Effector memory CD8-positive, alpha-beta T cell (primary cell): ENCODE measurements around the gene TBC1D16.
"Not testable (repeated sequence)": the region's sequence is repeated elsewhere in the genome, so short reads cannot be mapped to it uniquely, and the experiment has no call there.

Experiments
- ATAC-seq: fragments of 150-1000 bp; cut with Tn5 transposase; replicated peaks from 2 replicates; pipeline ENCODE4 v1.10.0; 2021; ENCODE audit warnings: mild to moderate bottlenecking, moderate library complexity
- DNase-seq, 3 experiments: peaks; one replicate each; pipeline ENCODE4 v3.0.0; 2021
- H3K27ac Mint-ChIP-seq, 2 donors: one replicate each; pipeline ENCODE4 v1.8.0; 2022; ENCODE audit warnings: mild to moderate bottlenecking in 2 of 2, mixed read lengths in 2 of 2, moderate library complexity in 2 of 2
- H3K27me3 Mint-ChIP-seq, 2 donors: one replicate each; pipeline ENCODE4 v1.8.0; 2022; ENCODE audit warnings: mixed read lengths in 2 of 2
- H3K36me3 Mint-ChIP-seq: one replicate; pipeline ENCODE4 v1.8.0; 2022; ENCODE audit warnings: mild to moderate bottlenecking, moderate library complexity, mixed read lengths; ENCODE audit not compliant: insufficient read depth
- H3K4me1 Mint-ChIP-seq, 2 donors: one replicate each; pipeline ENCODE4 v1.8.0; 2022; ENCODE audit warnings: low read depth in 2 of 2, mixed read lengths in 2 of 2
- H3K4me3 Mint-ChIP-seq, 2 donors: one replicate each; pipeline ENCODE4 v1.8.0; 2022; ENCODE audit warnings: mild to moderate bottlenecking in 2 of 2, mixed read lengths in 2 of 2, moderate library complexity in 2 of 2
- H3K9me3 Mint-ChIP-seq, 2 donors: one replicate each; pipeline ENCODE4 v1.8.0; 2022; ENCODE audit warnings: mixed read lengths in 2 of 2

The TBC1D16 gene

DNA sequence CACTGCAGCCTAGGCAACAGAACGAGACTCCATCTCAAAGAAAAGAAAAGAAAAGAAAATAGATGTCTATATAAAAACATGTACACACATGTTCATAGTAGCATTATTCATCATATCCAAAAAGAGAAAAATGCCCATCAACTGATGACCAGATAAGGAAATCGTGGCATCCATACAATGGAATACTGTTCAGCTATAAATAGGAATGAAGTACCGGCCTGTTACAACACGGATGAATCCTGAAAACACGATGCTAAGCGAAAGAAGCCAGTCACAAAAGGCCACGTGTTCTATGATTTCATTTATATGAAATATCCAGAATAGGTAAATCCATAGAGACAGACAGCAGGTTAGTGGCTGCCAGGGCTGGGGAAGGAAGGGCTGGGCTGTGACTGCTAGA lies 65.8 kb downstream of the TBC1D16 start:
- Mint-ChIP-seq H3K27ac (no peak overlapping the region), H3K4me3 (no peak overlapping the region), H3K4me1 (peaks cover 0 to 4% of the 10 kb centered on the region in 2 donors), H3K36me3 (no peaks in the 10 kb centered on the region), H3K9me3 (no peaks in the 10 kb centered on the region), H3K27me3 (peaks cover 10 to 19% of the 10 kb centered on the region in 2 donors)
- DNase-seq = no peak
- no peak for ATAC-seq

DNA sequence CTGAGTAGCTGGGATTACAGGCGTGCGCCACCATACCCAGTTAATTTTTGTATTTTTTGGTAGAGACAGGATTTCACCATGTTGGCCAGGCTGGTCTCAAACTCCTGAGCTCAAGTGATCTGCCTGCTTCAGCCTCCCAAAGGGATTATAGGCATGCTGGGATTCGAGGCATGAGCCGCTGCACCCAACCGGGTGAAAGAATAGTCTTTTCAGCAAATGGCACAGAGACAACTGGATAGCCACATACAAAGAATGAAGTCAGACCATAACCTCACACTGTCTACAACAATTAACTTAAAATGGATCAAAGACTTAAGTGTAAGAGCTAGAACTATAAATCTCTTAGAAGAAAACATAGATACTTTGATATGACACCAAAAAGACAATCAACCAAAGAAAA lies 67.6 kb downstream of the TBC1D16 start:
- no peaks in the 10 kb centered on the region for H3K9me3 Mint-ChIP-seq
- peaks cover 14 to 32% of the 10 kb centered on the region in 2 donors for H3K27me3 Mint-ChIP-seq
- no peak for ATAC-seq
- H3K27ac Mint-ChIP-seq = no peak overlapping the region
- DNase-seq = no peak
- H3K4me1 Mint-ChIP-seq = peaks cover 0 to 4% of the 10 kb centered on the region in 2 donors
- H3K36me3 Mint-ChIP-seq = no peaks in the 10 kb centered on the region
- H3K4me3 Mint-ChIP-seq = no peak overlapping the region

DNA sequence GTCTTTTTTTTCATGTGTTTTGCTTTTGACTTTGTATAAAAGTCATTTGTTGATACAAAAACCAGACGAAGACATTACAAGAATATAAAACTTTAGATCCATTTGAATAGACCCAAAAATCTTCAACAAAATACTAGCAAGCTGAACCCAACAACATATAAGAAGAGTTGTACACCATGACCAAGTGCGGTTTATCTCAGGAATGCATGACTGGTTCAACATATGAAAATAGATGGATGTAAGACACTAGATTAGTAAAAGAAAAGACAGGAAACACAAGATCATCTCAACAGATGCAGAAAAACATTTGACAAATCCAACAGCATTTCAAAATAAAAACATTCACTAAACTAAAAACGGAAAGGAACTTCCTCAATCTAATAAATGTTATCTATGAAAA lies 69.0 kb downstream of the TBC1D16 start:
- Mint-ChIP-seq H3K27me3 (peaks cover 15 to 27% of the 10 kb centered on the region in 2 donors), H3K4me1 (peaks cover 0 to 4% of the 10 kb centered on the region in 2 donors), H3K36me3 (no peaks in the 10 kb centered on the region), H3K4me3 (no peak overlapping the region), H3K9me3 (no peaks in the 10 kb centered on the region), H3K27ac (peak overlapping the region in 1 of 2 donors; percentile 35)
- ATAC-seq (no peak), DNase-seq (no peak)

DNA sequence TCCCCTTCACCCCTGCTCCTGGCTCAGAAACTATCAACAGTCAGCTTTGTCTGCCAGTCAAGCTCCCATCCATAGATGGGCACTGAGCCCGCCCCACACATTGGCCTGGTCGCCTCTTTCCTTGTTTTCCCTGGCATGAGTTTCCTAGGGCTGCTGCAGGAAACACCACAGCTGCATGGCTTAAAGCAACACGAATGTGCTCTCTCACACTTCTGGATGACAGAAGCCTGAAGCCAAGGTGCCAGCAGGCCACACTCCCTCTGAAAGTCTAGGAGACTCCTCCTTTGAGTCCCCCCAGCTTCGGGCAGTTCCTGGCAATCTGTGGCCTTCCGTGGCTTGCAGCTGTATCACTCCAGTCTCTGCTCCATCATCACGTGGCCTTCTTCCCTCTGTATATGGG lies 69.9 kb downstream of the TBC1D16 start:
- DNase-seq (no peak), ATAC-seq (no peak)
- no peak overlapping the region for H3K4me3 Mint-ChIP-seq
- peaks cover 15 to 22% of the 10 kb centered on the region in 2 donors for H3K27me3 Mint-ChIP-seq
- H3K36me3 Mint-ChIP-seq = no peaks in the 10 kb centered on the region
- H3K27ac Mint-ChIP-seq = no peak overlapping the region
- no peaks in the 10 kb centered on the region for H3K9me3 Mint-ChIP-seq
- peaks cover 4 to 7% of the 10 kb centered on the region in 2 donors for H3K4me1 Mint-ChIP-seq

DNA sequence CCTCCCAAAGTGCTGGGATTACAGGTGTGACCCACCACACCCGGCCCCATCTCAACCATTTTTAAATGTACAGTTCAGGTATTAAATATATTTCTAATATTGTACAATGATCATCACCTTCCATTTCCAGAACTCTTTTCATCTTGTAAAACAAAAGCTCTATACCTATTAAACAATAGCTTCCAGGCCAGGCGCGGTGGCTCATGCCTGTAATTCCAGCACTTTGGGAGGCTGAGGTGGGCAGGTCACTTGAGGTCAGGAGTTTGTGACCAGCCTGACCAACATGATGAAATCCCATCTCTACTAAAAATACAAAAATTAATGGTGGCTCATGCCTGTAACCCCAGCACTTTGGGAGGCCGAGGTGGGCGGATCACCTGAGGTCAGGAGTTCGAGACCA lies 73.2 kb downstream of the TBC1D16 start:
- not testable (repeated sequence) for H3K36me3 Mint-ChIP-seq

DNA sequence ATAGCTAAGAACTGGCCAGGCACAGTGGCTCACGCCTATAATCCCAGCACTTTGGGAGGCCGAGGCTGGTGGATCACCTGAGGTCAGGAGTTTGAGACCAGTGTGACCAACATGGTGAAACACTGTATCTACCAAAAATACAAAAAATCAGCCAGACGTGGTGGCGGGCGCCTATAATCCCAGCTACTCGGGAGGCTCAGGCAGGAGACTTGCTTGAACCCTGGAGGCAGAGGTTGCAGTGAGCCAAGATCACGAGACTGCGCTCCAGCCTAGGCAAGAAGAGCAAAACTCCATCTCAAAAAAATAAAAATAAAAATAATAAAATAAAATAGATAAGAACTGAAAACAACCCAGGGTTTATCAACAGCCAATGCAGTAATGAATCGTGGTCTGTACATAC lies 74.1 kb downstream of the TBC1D16 start:
- not testable (repeated sequence) for H3K9me3 Mint-ChIP-seq, H3K36me3 Mint-ChIP-seq, ATAC-seq, H3K4me3 Mint-ChIP-seq, H3K4me1 Mint-ChIP-seq, DNase-seq
- Mint-ChIP-seq H3K27ac (peak overlapping the region in 1 of 2 donors; percentile 56), H3K27me3 (peaks cover 35 to 45% of the 10 kb centered on the region in 2 donors)

More for the DNA sequence above, 73.2 kb downstream of the TBC1D16 start:
- ATAC-seq, H3K4me1 Mint-ChIP-seq, H3K9me3 Mint-ChIP-seq, H3K27ac Mint-ChIP-seq, DNase-seq, H3K4me3 Mint-ChIP-seq: not testable (repeated sequence)
- peaks cover 28 to 36% of the 10 kb centered on the region in 2 donors for H3K27me3 Mint-ChIP-seq

DNA sequence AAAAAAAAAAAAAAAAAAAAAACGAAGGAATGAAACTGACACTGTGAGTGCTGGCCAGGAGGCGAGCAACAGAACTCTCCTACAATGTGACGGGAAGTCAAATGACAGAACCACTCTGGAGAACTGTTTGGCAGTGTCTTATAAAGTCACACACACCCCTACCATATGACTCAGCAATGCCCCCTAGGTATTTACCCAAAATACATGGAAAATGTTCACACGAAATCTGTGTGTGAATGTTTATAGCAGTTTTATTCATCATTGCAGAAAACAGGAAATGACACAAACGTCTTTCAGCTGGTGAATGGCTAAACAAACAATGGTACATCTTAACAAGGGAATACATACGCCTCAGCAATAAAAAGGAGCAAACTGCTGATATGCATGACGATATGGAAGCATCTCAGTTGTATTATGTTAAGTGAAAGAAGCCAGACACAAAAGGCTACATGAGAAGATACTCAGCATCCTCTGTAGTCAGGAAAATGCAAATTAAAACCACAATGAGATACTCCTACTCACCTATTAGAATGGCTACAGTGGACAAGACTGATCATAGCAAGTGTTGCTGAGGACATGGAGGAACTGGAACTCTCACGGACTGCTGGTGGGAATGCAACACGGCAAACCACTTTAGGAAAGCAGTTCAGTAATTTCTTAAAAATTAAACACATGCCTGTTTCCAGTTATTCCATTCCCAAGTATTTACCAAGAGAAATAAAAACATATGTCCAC lies 74.7 kb downstream of the TBC1D16 start:
- Mint-ChIP-seq H3K4me3 (no peak overlapping the region), H3K4me1 (peaks cover 3 to 4% of the 10 kb centered on the region in 2 donors), H3K27me3 (peaks cover 29 to 46% of the 10 kb centered on the region in 2 donors), H3K36me3 (no peaks in the 10 kb centered on the region), H3K9me3 (no peaks in the 10 kb centered on the region), H3K27ac (peak overlapping the region in 1 of 2 donors; percentile 56)
- DNase-seq (no peak), ATAC-seq (no peak)

DNA sequence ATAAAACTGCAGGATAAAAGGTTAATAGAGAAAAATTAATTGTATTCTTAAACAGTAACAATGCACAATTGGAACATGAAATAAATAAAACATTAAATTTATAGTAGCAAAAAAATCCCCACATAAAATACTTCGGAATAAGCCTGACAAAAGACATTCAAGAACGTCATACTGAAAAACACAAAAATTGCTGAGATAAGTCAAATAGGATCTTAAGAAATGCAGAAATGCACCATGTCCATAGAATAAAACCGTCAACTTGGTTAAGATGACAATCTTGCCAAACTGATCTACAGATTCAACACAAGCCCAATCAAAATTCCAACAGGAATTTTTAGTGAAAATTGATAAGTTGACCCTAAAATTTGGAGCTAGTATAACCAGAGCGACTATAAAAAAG lies 76.6 kb downstream of the TBC1D16 start:
- Mint-ChIP-seq H3K36me3 (no peaks in the 10 kb centered on the region), H3K27ac (no peak overlapping the region)
- no peak for ATAC-seq

DNA sequence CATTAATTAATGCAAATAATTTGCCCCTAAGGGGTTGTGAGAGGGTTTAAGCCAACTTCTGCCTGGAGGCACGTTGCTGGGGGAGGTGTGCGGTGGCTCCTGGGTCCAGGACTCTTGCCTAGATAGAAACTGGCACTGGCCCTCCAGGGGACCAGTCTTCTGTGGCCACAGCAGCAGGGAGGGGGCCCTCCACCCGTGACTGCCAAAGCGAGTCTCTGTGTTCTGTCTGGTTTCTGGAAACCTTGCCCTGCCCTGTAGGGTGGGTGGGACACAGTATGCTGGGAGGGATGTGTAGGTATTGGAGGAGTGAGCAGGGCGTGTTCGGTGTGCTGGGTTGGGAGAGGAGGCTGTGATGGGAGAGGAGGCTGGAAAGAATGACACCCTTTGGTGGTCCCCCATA lies 78.8 kb downstream of the TBC1D16 start:
- Mint-ChIP-seq H3K27me3 (peaks cover 21 to 30% of the 10 kb centered on the region in 2 donors), H3K27ac (no peak overlapping the region), H3K36me3 (no peaks in the 10 kb centered on the region), H3K4me3 (no peak overlapping the region), H3K4me1 (peaks cover 3 to 4% of the 10 kb centered on the region in 2 donors), H3K9me3 (no peaks in the 10 kb centered on the region)
- DNase-seq (no peak), ATAC-seq (no peak)

More for the DNA sequence above, 76.6 kb downstream of the TBC1D16 start:
- DNase-seq = no peak
- H3K27me3 Mint-ChIP-seq = peaks cover 26 to 42% of the 10 kb centered on the region in 2 donors
- H3K4me3 Mint-ChIP-seq = no peak overlapping the region
- H3K9me3 Mint-ChIP-seq = no peaks in the 10 kb centered on the region
- H3K4me1 Mint-ChIP-seq = peaks cover 3 to 4% of the 10 kb centered on the region in 2 donors

DNA sequence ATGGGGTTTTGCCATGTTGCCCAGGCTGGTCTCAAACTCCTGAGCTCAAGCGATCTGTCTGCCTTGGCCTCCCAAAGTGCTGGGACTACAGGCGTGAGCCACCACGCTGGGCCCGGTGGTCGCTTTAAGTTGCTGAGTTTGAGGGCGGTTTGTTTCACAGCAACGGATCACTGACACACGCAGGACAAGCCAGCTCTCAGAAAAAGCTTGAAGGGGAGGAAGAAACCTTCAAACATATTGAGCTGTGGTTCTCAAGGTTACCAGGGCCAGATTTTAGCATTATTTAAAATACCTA lies 79.3 kb downstream of the TBC1D16 start:
- not testable (repeated sequence) for DNase-seq, H3K4me1 Mint-ChIP-seq, ATAC-seq, H3K4me3 Mint-ChIP-seq, H3K9me3 Mint-ChIP-seq, H3K27ac Mint-ChIP-seq, H3K36me3 Mint-ChIP-seq
- H3K27me3 Mint-ChIP-seq = peaks cover 21 to 30% of the 10 kb centered on the region in 2 donors

DNA sequence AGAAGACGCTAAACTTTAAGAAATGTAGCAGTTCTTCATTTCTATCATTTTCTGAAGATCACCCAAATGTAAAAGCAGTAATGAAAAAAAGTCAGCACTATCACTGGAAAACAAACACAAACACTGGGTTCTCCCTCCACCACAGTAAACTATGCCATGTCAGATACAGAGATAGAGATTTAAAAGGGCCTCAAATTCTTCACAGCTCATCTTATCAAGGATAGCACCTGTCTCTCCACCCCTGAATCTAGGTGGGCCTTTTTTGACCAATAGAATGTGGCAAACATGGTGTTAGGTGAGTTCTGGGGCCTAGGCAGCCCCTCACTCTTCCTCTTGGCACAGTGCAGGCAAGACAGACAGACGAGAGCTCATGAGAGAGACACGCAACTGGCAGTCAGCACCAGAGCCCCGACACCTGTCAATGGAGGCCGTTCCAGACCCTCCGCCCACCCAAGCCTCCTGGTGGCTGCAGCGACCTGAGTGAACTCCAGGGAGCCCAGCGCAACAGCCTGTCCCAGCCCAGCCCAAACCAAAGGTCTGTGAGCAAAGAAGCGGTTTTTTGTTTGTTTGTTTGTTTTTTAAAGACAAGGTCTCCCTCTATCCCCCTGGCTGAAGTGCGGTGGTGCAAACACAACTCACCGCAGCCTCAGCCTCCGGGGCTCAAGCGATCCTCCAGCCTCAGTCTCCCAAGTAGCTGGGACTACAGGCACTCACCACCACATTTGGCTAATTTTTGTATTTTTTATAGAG lies 79.8 kb downstream of the TBC1D16 start:
- peaks cover 21 to 30% of the 10 kb centered on the region in 2 donors for H3K27me3 Mint-ChIP-seq
- ATAC-seq (no peak), DNase-seq (no peak)
- no peak overlapping the region for H3K27ac Mint-ChIP-seq
- H3K36me3 Mint-ChIP-seq = no peaks in the 10 kb centered on the region
- no peak overlapping the region for H3K4me3 Mint-ChIP-seq
- peaks cover under 1 to 1% of the 10 kb centered on the region in 2 donors for H3K4me1 Mint-ChIP-seq
- H3K9me3 Mint-ChIP-seq = no peaks in the 10 kb centered on the region

DNA sequence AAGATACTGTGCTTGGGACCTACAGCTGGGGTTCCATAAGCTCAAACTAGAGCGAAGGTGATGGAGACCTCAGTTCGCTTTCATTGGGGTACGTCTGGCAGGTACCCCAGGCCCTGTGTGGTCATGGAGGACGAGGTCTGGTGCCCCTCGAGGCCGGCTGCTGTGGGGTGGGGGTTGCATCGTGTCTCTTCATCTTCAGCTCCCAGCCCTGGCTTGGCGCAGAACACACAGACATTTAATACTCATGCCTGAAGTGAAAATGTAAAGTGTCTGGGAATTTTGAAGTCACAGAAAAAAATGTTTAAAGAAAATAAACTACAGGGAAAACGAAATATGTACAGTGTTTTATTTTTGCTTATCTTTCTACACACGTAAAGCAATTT lies 80.5 kb downstream of the TBC1D16 start:
- peaks cover 21 to 30% of the 10 kb centered on the region in 2 donors for H3K27me3 Mint-ChIP-seq
- ATAC-seq (no peak), DNase-seq (no peak)
- H3K4me3 Mint-ChIP-seq = no peak overlapping the region
- H3K27ac Mint-ChIP-seq = no peak overlapping the region
- no peaks in the 10 kb centered on the region for H3K4me1 Mint-ChIP-seq
- no peaks in the 10 kb centered on the region for H3K36me3 Mint-ChIP-seq
- no peaks in the 10 kb centered on the region for H3K9me3 Mint-ChIP-seq

DNA sequence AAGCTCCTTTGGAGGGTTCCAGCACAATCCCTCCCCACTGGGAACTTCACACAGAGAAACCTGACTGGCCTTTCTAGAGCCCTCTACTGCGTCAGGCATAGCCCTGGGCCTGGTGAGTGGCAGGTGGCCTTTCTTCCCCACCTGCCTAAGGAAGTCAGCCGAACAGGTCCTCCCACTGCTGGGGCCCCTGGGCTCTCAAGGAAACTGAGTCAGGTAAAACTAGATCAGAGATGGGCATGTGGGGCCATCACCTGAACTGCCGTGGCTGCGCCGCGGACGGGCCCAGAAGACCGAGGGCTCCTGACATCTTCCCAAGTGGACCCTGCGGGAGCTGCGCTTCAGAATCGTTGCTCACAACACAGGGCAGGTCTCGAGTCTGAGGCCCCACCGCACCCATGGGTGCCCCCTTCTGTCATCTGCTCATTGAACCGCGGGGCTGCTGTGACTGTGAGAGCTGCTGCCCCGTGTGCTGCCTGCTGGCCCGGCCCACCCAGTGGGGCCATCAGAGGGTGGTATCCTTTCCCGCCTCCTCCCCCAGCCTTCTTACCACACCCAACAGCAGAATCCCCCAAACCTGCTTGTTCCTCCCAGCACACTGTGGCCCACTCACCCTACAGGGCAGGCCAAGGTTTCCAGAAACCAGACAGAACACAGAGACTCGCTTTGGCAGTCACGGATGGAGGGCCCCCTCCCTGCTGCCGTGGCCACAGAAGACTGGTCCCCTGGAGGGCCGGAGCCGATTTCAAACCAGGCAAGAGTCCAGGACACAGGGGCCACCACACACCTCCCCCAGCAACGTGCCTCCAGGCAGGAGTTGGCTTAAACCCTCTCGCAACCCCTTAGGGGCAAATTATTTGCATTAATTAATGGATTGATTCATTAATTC lies 81.1 kb downstream of the TBC1D16 start:
- no peak for ATAC-seq
- Mint-ChIP-seq H3K4me3 (no peak overlapping the region), H3K36me3 (no peaks in the 10 kb centered on the region), H3K9me3 (no peaks in the 10 kb centered on the region), H3K27me3 (peaks cover 21 to 30% of the 10 kb centered on the region in 2 donors), H3K4me1 (no peaks in the 10 kb centered on the region), H3K27ac (no peak overlapping the region)
- DNase-seq = no peak
